SW 1271 (cell line): ENCODE data around the gene CELSR1.
A peak's percentile ranks its signal among the peaks of the same experiment; 100 is the strongest.

Source experiments
- DNase-seq, 2 experiments: peaks; one replicate each; lab custom pipeline; 2025; lab: John Stamatoyannopoulos, UW

CELSR1 gene

DNA sequence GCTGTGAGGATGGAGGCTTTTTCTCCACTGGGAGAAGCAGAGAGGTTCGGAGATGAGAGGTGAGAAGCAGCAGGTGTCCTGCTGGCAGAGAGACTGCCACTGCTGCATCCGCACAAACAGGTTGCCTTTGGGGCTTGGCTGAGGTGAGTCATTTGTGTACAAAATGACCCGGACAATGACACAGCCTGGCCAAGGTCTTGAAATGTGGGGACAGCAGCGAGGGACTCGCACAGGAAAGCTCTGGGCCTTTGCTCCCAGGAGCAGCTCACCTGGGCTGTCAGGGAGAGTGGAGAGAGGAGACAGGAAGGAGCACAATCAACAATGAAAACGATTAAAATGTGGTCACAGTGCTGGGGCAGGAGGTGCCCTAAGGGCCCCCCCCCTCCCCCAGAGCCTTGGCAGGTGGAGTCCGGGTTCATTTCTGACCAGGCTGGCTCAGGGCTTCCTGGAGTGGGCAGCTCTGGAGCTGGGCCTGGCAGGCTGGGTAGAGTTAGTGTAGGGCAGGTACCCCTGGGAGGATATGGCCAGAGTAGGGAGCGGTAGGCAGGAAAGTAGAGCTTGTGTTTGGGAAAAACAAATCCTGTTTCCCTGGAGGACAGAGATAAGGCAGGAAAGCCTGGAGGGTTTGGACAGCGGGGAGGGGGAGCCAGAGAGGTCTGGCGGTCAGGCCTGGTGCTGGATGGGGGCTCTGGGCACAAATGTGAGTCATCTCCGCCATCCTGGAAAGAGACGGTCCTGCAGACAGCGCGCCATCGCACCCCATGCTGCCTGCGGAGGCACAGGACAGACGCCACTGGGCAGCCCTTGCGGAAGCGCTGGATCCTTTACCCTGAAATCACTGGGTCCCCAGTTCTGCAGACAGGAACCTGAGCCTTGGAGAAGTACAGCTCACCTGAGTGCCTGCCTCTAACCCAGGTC is 37.8 kb upstream of the CELSR1 start:
- DNase-seq = no peak

DNA sequence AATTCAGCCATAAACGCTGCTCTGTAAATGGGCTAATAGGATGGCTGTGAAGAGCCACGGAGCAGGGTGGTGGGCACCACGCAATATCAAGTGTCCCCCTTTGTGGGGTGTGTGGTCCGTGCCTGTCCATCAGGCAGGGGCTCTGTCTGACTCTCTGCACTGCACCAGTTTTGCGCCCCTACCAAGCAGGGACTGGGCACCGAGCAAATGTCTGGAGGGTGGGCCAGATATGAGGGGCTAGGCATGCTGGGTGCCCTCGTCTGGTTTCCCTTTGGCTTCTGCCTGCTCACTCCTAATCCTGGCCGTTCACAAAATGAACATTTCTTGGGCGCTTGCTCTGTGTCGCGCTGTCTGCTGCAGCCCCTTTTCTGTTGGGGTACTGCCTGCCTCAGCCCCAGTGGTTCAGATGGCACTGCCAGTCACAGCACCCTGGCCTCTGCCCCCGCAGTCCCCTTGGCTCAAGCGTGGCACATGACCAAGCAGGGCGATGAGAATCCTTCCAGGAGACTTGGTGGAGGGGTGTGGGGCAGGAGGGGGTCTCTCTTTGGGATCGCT is 37.1 kb upstream of the CELSR1 start:
- DNase-seq = no peak

DNA sequence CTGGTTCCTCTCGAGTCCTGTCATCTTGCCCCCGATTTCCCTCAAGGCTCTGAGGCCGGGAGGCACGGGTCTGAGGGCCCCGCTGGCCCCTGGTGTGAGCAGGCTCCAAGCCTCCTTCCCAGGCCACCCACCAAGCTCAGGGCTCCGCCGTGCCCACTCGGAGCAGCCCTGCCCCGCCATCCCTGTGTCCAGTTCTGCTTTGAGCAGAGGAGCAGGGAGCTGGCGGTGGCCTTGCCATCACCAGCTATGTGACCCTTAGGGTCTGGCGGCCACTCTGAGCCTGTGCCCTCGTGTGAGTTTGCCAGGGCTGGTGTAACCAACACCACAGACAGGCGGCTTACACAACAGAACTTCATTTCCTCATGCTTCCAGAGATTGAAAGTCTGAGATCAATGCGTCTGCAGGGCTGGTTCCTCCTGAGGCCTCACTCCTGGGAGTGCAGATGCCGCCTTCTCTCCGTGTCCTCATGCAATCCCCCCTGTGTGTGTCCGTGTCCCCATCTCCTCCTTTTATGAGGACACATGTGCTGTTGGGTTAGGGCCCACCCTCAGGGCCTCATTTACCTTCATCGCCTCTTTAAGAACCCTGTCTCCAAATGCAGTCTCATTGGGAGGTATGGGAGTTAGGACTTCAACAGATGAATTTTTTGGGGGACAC is 36.5 kb upstream of the CELSR1 start:
- DNase-seq = no peak

DNA sequence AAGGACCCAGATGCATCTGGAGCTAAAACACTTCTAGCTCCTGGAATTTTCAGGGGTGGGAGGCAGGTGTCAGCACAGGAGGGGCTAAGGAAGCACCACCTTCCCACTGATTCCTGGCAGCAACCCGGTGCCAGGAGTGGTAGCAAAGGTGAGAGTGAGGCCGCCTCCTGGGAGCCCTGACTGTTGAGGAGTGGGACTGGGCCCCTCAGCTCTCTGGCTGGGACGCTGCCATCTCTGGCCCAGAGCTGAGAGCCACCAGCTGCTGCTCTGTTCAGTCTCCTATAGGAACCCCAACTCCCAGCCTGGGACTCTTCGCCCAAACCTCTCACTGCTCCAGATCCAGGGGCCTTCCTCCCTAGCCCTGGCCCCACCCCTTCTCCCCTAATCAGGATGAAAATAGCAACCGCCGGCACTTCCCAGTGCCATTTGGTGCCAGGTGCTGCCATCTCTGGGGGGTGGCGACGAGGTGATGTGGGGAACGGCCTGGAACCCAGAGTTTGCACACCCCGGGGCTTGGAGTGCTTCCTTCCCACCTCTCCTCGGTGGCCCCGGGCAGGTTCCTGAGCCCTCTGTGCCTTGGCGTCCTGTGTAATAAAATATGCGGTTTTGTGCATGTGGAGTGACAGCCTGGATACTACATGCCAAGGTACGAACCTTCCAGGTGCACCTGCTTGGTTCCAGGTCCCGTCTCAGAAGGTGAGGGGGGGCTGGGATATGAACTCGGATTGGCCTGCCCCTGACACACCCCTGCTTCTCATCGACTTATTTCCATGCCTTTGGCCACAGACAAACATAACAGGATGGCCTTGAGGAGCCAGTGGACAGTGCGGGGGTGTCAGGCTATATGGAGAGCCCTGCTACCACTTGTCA is 35.7 kb upstream of the CELSR1 start:
- DNase-seq = no peak

DNA sequence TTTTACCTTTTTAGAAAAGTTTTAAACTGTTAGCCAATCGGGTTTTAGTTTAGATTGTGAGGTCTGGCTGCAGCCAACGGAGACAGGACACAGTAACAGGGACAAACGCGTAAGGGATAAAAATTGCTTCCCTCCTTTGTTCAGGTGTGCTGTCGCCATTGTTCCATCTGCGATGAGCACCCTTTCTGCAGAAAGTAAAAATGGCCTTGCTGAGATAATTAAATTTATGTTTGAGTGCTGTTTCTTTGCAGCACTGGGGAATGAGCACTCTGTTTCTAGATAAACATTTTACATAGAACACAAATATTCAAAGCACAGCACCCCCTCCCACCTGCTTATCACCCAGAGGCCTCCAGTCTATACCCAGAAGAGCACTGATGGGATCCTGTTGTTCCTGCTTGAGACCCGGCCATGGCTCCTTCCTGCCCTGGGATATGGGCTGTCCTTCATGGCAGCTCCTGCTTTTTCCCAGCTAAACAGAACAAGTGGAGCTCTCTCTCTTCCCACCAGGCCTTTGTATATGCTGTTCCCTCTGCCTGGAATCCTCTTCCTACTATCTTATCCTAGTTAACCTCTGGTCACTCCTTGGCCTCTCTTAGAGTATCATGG is 34.3 kb upstream of the CELSR1 start:
- DNase-seq = no peak

DNA sequence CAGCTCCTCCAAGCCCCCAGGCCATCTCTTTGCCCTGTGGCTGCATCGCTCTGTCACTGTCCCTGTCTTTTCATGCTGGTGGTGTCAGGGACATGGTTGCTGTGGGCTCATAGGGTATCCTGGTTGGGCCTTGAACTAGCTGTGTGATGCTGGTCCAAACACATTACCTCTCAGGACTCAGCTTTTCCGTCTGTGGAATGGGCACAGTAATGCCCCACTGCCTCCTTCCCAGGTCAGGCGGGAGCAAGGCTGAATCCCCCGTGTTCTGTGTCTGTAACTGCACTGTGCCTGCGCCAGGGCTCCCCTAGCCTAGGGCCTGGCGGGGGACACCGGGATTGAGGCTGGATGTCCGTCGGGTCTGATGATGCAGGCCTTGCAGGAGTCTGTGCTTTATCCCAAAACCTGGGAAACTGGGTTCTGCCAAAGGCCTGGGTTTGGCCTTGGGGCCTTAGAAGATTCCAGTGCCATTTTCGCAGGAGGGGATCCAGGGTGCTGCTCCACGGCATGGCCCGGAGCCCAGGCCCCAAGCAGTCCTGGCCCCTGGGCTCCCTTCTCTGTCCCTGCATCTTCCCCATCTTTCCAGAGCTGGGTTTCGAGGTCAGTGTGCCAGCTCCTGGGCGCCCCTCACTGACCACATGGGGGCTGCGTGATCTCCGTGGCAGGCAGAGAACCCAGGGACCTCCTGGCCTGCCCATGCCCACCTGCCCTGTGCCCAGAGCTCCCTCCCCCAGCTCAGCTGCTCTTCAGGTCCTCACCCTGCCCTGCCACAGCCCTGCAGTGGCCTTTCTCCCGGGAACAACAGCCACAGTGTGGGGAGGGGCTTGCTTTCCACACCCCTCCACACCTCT is 32.7 kb upstream of the CELSR1 start:
- no peak for DNase-seq

DNA sequence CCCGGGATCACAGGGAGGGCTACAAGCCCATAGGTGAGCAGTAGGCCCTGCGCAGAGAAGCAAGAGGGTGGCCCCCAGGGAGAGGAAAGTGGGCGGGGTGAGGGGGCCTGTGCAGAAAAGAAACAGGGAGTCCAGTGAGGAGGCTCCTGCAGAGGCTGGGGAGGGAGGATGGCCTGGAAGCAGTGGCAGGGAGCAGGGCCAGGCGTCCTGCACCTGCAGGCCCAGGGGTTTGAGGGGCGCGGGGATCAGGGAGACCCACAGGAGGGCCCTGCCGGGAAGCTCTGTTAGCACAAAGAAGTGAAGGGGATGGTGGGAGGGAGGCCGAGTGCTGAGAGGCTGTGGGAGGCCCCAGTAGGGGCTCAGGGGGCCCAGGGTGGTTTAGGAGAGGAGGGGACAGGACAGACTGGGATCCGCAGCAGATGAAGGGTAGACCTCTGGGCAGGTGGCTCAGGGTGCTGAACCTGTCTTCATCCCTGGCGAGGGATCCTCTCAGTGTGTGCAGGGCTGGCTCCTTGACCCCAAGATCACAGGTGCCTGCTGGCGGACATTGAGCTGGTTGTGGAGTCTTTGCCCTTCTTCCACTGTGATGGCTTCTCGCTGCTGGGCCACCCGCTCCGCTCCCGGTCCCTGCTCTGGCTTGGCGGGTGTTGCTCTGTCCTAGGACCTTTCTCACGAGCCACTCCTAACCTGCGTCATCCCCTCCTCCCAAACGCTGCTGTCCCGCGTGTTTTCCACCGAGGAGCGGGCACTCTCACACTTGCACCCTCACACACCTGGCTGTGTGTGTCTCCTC is 31.8 kb upstream of the CELSR1 start:
- DNase-seq = no peak

DNA sequence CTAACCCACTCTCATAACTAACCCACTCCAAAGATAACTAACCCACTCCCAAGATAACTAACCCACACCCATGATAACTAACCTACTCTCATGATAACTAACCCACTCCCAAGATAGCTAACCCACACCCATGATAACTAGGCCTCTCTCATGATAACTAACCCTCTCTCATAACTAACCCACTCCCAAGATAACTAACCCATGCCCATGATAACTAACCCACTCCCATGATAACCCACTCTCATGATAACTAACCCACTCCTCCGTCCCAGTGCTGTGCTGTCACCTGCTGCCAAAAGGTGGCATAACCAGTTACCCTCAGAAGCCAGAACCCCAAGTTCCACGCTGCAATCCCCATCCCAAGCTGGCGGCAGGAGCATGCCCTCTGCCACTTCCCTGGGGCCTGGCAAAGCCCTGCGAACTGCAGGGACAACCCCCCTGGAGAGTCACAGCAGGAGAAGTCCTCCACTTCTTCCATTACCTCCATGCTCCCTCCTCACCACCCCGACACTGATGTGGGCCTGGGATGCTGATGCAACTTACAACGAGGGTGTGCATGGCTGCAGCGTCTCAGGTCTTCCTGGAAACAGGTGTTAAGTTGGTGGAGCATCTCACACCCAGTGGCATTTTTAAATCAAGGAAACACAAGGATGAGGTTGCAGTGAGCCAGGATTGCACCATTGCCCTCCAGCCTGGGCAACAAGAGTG is 30.8 kb upstream of the CELSR1 start:
- no peak for DNase-seq

DNA sequence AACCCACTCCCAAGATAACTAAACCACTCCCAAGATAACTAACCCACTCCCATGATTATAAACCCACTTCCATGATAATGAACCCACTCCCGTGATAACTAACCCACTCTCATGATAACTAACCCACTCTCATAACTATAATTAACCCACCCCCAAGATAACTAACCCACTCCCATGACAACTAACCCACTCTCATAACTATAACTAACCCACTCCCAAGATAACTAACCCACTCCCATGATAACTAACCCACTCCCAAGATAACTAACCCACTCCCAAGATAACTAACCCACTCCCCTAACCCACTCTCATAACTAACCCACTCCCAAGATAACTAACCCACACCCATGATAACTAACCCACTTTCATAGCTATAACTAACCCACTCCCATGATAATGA is 30.1 kb upstream of the CELSR1 start:
- no peak for DNase-seq

DNA sequence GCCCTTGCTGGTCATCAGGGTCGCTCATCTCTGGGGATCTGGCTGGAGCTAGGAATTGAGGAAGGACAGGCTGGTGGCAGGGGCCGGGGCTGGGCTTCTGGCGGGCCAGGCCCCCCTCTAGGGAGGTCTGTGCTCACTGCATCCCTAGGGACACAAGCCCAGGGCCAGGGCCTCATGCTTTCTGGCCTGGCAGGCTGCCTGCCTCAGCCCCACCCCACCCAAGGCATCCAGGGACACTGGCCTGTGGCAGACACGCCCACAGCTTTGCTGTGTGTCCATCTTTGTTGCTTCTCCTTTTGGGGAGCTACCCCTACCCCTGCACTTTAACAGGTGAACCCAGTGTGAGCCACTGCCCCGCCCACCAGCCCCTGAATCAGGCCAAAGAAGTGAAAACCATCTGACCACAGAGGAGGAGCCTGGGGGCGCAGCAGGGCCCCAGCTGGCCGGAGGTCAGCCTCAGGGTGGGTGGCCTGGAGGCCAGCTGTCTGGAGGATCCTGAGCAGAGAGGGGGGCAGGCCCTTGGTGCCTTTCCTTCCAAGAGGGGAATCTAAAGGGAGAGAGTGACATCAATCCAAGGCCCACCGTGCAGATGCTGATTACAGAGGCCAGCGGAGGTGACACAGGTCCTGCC is 26.8 kb upstream of the CELSR1 start:
- no peak for DNase-seq

DNA sequence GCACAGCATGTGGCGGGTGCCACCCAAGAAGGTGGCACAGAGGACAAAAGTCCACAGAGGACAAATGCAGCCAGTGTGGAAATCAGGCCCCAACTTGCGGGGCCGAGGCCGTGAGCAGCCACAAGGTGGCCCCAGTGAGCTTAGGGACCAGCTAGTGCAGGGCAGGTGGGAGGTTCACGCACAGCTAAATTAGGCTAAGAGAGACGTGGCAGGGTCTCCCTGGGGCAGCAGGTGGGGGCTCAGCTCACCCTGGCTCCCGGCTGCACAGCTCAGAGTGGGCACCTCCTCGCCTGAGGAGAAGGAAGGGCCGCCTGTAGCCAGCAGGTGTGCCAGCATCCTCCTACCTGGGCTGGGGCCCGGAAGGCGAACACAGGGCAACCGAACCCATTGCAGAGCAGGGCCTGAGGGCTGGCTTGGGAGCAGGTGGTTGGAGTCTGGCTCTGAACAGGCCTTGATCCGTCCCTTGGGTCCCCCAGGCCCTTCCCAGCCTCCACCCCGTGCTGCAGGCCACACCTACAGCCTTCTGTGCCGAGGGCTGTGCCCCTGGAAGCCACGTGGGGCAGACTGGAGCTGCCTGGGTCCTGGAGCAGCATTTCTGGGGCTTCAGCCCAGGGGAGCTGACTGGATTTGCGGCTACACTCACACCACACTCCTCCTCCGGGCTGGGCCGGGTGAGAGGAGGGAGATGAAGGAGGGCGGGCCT is 26.1 kb upstream of the CELSR1 start:
- peak in 1 of 2 experiments; percentile 19 for DNase-seq

DNA sequence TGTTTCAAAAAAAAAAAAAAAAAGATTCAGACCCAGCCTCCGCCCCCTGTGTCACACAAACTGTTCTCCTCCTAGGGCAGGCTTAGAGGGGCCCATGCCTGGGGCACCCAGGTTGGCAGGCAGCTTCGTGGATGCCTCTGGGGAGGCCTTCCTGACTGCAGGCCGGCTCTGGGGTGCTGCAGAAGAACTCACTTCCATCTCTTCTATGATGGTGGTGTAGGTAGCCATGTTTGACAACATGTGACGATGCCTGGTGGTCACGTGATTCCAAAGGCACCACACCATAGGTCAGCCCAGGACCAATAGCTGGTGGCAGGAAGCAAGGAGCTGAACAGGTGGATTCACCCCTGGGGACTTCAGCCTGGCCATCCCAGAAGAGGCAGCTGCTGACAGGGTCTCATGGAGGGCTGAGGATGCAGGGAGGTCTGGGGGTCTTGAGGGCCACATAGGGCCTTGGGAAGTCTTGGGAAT is 24.1 kb upstream of the CELSR1 start:
- DNase-seq = peak in 1 of 2 experiments; percentile 14

DNA sequence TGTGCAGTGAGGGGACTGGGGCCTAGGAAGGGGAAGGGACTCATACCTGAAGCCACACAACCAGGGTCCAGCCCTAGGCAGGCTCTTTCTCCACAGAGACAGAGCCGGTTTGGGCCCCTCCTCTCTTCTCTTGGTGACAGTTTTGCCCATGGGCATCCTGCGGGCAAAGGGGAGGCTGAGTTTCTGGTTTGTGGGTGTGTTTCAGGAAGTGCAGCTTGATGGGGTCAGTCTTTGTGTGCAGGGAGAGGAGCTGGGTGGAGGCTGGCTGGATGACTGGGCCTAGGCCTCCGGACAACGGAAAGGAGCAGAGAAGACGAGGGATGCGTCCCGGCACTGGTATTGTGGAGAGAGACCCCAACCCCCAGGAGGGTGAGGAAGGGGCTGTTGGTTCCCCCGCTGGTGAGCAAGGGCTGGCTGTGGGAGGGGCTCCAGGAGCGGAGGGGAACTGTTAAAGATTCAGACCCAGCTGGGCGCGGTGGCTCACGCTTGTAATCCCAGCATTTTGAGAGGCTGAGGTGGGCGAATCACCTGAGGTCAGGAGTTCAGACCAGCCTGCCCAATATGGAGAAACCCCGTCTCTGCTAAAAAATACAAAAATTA is 23.4 kb upstream of the CELSR1 start:
- no peak for DNase-seq

DNA sequence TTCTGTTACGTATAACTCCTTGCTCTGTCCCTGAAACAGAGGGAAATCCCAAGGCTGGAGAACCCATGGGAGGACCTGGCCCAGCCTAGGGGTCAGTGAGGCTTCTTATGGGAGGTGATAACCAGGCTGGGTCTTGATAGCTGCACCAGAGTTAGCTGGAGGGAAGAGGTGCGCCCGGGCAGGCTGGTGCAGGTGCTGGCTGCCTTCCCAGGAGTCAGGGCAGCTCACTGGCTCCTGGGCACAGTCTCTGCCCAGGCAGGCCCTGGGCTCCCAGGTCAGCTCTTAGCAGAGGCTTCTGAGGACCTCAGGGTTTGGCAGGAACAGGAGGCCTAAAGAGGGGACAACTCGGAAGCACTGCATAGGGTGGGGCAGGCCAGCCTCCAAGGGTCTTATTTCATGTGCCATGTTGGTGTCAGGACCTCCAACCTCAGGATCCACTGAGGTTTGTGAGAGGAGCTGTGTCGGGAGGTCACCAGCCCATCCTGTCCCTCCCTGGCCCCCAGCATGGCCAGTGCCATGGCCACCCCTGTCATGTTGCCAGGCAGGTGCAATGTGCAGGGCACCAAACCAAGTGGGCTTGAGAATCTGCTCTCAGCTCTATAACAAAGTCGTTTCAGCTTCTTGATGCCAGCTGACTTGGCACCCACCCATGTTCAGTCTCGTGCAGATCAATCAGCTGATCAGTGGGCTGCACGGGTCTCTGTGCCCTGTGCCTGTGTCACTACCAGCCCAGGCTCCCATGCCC is 20.5 kb upstream of the CELSR1 start:
- no peak for DNase-seq

DNA sequence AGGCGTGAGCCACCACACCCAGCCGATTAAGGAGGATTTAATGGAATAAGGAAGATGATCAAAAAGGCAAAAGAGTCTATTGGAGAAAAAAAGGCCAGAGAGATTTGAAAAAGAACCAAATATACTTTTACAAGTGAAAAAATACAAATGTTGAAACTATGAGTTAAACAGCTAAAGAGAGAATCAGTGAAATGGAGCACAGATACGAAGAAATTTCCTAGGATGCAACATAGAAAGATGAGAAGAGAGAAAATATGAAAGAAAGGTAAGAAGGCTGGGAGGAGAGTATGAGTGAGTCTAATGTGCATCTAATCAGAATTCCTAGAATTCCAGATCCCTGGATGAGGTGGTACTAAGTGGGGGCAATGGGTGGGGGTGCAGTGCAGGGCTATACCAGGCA is 19.4 kb upstream of the CELSR1 start:
- no peak for DNase-seq

DNA sequence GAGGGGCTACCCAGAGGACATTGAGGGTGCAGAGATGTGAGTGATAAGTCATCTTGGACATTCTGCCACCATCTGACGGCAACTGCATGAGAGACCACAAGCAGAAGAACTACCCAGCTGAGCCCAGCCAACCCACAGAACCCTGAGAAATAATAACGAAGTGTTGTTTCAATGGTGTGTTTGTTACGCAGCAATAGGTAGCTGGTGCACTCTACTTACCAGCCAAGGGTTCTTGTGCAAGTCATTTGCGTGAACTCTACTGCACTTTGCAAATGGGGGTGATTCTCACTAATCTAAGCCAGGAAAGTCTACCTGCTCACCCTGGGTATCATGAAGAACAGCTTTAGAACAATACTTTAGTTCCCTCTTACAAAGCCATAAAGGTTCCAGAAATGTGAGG is 15.8 kb upstream of the CELSR1 start:
- no peak for DNase-seq

DNA sequence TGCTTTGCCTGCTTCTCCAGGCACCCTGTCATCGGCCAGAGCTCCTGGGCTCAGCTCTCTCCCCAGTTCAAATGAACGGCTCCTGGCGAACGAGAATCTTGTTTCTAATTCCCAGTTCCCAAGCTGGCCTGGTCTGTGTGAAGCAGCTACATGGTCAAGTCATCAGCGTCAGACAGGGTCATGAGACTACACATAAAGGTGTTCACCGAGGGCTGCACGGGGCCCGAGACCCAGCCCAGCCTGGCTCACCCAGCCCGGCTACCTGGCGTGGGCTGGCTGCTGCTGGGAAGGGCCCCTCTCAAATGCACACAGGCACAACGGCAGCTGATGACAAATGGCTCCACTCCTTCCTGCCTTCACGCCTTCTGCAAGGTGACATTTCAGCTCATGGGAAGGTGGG is 14.6 kb upstream of the CELSR1 start:
- DNase-seq = no peak
